Measurements from ENCODE around the gene TYRP1.

- TF ChIP-seq, protein P1, sequence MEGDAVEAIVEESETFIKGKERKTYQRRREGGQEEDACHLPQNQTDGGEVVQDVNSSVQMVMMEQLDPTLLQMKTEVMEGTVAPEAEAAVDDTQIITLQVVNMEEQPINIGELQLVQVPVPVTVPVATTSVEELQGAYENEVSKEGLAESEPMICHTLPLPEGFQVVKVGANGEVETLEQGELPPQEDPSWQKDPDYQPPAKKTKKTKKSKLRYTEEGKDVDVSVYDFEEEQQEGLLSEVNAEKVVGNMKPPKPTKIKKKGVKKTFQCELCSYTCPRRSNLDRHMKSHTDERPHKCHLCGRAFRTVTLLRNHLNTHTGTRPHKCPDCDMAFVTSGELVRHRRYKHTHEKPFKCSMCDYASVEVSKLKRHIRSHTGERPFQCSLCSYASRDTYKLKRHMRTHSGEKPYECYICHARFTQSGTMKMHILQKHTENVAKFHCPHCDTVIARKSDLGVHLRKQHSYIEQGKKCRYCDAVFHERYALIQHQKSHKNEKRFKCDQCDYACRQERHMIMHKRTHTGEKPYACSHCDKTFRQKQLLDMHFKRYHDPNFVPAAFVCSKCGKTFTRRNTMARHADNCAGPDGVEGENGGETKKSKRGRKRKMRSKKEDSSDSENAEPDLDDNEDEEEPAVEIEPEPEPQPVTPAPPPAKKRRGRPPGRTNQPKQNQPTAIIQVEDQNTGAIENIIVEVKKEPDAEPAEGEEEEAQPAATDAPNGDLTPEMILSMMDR (IDR thresholded peaks at IDR 0.05) = no peak
- TF ChIP-seq POLR2A (IDR thresholded peaks at IDR 0.05) = peak in 1 of 2 donors; percentile 20
Measured at GRCh38 chr9:12695474-12695873, 2.3 kb downstream of the TYRP1 start.
